ENCODE measurements around the gene NBEA.

NBEA gene

GRCh38 chr13:35473802-35474201, 531.7 kb downstream of the NBEA start:
- DNase-seq (ENCODE audit: low spot score) = no peak

DNA sequence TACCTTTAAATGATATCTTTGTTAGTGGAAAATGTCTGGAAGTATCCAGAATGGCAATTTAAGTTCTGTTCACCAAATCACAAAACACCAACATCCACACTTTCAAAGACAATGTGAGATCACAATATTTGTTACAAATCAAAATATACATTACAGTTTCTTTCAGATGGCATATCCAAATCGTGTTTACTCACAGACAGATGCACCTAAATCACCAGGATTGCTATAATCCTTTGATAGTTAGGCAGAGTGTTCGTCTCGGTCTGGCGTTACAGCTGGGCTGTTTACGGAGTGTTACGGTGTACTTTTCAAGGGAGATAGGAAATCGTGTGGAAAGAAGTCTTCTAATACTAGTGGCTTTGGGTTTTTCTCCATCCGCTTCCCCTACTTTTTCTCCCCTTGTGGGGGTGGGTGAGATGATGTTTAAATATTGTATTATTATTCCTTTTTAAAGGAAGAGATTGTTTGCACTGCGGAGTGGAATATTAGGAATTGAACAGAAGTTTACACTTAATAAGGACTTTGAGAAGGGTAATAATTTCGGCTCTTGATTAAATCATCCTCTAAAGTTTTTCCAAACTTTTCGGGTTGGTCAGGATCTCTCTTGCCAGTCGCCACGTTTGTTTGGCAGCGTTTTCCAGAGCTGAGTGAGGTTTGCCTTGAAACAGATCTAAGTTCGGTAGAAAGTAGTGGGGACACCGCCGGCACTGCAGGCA, 532.6 kb downstream of the NBEA start:
- DNase-seq (ENCODE audit: low spot score) = no peak
- TF ChIP-seq CTCF (IDR thresholded peaks at IDR 0.05; ENCODE audit: extremely low read depth, missing control alignments) = no peak

More at GRCh38 chr13:35473802-35474201, 531.7 kb downstream of the NBEA start:
- TF ChIP-seq CTCF (IDR thresholded peaks at IDR 0.05; ENCODE audit: extremely low read depth, missing control alignments) = no peak

DNA sequence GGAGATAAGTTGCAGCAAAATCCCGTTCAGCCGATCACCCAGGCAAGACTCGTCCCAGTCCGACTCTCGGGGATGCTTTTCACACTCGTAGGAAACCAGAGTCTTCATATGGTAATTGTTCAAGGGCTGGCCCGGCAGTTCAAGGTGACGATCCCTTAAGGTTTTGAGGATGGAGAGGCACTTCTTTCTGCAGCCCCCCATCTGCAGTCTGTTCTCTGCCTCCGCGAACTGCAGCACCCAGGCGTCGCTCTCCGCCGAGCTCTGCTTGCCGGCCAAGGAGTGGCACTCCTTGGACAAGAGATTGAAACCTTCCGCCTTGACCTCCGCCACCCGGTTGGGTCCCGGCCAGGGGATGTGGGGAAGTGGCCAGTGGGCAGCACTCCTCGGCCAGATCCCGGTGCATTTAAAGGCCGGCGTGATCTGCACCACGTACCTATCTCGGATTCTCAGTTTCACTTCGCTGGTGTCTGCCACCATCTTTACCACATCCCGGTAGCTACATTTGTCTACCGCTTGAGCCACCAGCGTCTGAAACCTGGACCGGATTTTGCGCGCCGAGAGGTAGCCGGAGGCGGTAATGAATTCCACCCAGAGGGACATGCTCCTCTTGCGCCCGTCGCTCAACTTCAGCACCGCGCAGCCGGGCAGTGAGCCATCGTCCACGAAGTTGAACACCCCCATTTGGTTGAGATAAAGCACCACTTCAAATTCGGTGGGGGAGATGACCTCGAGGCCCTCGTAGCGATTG, 533.3 kb downstream of the NBEA start:
- TF ChIP-seq CTCF (IDR thresholded peaks at IDR 0.05; ENCODE audit: extremely low read depth, missing control alignments) = no peak
- no peak for DNase-seq (ENCODE audit: low spot score)

- peak; percentile 38 for DNase-seq (ENCODE audit: low spot score)
- no peak for TF ChIP-seq CTCF (IDR thresholded peaks at IDR 0.05; ENCODE audit: extremely low read depth, missing control alignments)
These were observed 534.2 kb downstream of the NBEA start, which contains the start of gene MAB21L1 for GRCh38 chr13:35475960-35476943. Gene MAB21L1 (minus strand): TSS chr13:35476689. CDS start chr13:35476138, 551 bp downstream.

- DNase-seq (ENCODE audit: low spot score) = no peak
- no peak for TF ChIP-seq CTCF (IDR thresholded peaks at IDR 0.05; ENCODE audit: extremely low read depth, missing control alignments)
These were observed 535.4 kb downstream of the NBEA start for GRCh38 chr13:35477386-35477946.

DNA sequence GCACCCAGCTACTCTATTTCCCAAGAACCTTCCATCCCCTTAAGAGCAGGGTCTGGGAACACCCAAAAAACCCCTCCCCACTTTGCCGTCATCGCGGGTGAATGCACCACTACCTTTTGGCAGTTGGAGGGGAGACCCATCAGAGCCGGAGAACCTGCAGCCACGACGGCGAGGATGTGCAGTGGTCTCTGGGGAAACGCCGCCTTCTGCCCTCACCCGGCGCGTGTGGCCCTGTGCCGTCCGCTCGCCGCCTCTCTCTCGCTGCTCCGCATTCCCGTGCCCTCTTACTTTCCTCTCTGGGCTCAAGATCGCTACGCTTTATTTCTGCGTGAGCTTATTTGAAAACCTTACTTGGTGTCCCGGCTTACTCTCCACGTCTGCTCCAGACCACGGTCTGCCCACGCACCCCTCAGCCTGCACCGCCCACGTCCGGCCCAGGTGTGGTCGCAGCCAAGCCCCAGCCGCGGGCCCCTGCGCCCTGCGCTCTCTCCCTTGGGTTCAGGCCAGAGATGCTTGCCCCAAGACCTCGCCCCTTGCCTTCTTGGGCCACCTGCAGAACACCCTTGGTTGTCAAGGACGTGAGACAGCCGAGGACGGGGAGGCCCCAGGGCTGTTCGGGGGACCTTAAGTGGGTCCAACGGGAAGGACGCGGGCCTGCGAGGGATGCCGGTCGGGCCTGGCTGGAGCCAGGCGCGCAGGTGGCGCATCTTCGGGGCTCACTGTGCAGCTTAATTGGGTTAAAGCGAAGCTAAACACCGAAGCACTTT, 536.4 kb downstream of the NBEA start:
- TF ChIP-seq CTCF (IDR thresholded peaks at IDR 0.05; ENCODE audit: extremely low read depth, missing control alignments) = no peak
- DNase-seq (ENCODE audit: low spot score) = no peak

Data from GM20000 (cell line).